Stomach smooth muscle (tissue), 2 donors: ENCODE results near the gene PANK4.

Experiments
- H3K27ac ChIP-seq: one replicate; pipeline ENCODE4 v1.7.0; 2013; ENCODE audit warnings: mild to moderate bottlenecking, low read length, inconsistent platforms
- H3K27me3 ChIP-seq, 2 donors: one replicate each; pipeline ENCODE4 v1.7.0; 2013; ENCODE audit warnings: low read length in 2 of 2; ENCODE audit not compliant: insufficient read depth in 2 of 2, control insufficient read depth in 1 of 2
- H3K36me3 ChIP-seq, 2 donors: one replicate each; pipeline ENCODE4 v1.7.0; 2013; ENCODE audit warnings: low read length in 2 of 2; ENCODE audit not compliant: control insufficient read depth in 2 of 2, insufficient read depth in 2 of 2
- H3K4me1 ChIP-seq: one replicate; pipeline ENCODE4 v1.7.0; 2013; ENCODE audit warnings: low read length; ENCODE audit not compliant: control insufficient read depth, insufficient read depth
- H3K4me3 ChIP-seq, 2 donors: one replicate each; pipeline ENCODE4 v1.7.0; 2013; ENCODE audit warnings: low read length in 2 of 2
- H3K9ac ChIP-seq, 2 donors: one replicate each; pipeline ENCODE4 v1.7.0; 2013; ENCODE audit warnings: low read length in 2 of 2, mild to moderate bottlenecking in 1 of 2
- H3K9me3 ChIP-seq, 2 donors: one replicate each; pipeline ENCODE4 v1.7.0; 2013; ENCODE audit warnings: low read length in 2 of 2; ENCODE audit not compliant: control insufficient read depth in 2 of 2
- donor health status: healthy.
- donor health status: Pancreatic carcinoma.

PANK4 gene

DNA sequence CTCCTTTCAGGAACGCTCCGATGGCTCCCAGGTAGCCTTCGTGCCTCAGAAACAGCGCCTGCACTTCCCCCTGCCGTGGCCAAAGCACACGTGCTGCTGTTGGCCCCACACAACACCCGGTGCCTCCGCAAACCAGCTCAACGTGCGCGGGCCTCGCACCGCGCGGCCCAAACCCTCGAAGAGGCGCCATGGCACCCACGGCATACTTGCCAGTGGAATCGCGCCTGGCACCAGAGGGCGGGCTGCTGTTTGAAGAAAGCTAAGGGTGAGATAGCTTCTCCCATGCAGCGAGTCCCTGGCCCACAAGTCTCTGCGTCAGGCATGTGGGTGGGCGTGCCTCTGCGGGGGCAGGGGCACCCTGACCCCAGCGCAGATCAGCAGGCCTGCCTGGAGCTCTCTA lies 7.9 kb downstream of the PANK4 start:
- H3K9me3 ChIP-seq: no peaks in the 10 kb centered on the region
- H3K9ac ChIP-seq: no peak overlapping the region
- H3K4me1 ChIP-seq: peaks cover 4% of the 10 kb centered on the region
- H3K36me3 ChIP-seq: peaks cover 68 to 70% of the 10 kb centered on the region in 2 donors
- no peak overlapping the region for H3K27ac ChIP-seq
- no peak overlapping the region for H3K4me3 ChIP-seq
- H3K27me3 ChIP-seq: no peaks in the 10 kb centered on the region

DNA sequence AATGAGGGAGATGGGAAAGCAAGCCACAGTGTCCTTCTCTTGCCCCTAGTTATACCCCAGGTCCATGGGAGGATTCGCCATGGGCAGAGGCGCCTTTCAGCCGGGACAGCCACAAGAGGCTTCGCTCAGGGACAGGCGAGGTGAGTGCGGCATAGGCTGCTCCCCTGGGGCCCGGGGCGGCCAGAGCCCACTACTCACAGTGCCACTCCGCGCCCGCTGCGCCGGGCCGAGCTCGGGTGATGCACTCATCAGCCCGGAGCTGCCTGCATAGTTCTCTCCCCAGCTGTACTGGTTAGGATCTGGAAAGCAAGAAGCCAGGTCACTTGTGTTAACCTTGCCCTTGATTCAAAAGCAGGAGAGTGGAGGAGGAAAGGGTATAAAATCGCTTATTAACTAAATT lies 8.4 kb downstream of the PANK4 start:
- Histone ChIP-seq H3K4me3 (no peak overlapping the region), H3K4me1 (peaks cover under 1% of the 10 kb centered on the region), H3K27ac (no peak overlapping the region), H3K9ac (no peak overlapping the region), H3K36me3 (peaks cover 72 to 73% of the 10 kb centered on the region in 2 donors), H3K27me3 (no peaks in the 10 kb centered on the region), H3K9me3 (no peaks in the 10 kb centered on the region)

DNA sequence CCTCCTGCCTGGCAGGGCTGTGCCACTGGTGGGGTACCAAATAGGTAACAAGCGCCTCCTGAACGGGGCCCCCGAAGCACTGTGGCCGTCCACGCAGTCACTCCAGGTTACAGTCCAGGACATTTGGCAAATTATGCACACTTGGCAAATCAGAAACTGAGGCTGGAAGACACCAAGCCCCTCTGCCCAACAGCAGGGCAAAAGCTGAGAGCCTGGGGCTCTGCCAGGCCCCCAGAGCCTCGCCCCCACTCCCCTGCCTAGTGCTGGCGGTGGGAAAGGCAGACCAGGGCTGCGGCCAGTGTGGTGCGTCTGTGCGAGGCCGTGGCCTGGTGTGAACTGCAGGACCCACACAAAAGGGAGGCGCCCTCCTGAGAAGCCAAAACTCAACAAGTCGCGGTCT lies 9.4 kb downstream of the PANK4 start:
- Histone ChIP-seq H3K4me3 (no peak overlapping the region), H3K27me3 (no peaks in the 10 kb centered on the region), H3K27ac (no peak overlapping the region), H3K9ac (no peak overlapping the region), H3K4me1 (no peaks in the 10 kb centered on the region), H3K9me3 (no peaks in the 10 kb centered on the region), H3K36me3 (peaks cover 73 to 74% of the 10 kb centered on the region in 2 donors)

DNA sequence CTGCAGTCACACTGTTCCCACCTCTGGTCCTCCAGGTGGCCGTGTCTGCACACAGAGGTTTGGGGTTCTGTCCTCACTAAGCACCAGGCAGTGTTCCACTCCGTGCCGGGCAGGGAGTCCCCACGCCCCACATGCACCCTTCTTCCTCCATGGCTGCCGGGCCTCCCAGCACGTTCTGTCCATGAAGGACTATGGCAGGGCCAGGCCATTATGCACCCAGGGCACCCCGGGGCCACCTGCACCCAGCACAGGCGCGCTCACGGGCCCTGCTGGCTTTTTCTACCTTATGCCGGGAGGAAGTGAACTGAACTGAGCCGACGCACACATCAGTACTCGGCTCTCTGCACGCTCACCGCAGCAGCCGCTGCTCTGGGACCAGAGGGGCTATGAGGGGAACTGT lies 10.3 kb downstream of the PANK4 start:
- H3K4me3 ChIP-seq: no peak overlapping the region
- H3K27ac ChIP-seq: no peak overlapping the region
- H3K4me1 ChIP-seq: no peaks in the 10 kb centered on the region
- no peaks in the 10 kb centered on the region for H3K9me3 ChIP-seq
- peaks cover 78 to 79% of the 10 kb centered on the region in 2 donors for H3K36me3 ChIP-seq
- H3K27me3 ChIP-seq: no peaks in the 10 kb centered on the region
- no peak overlapping the region for H3K9ac ChIP-seq

DNA sequence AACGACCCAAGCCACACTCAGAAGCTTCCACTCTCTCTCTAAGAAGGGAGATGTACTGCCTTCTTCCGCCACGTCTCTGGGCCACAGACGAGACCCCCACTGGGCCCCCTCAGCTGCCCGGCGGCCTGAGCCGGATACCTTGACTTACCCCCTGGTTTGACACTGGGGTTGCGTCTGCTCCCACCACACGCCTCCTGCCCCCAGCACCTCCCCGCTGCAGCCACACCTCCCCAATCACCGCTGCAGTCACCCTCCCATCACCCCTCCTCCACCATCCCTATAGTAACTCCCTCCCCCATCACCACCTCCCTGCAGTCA lies 10.7 kb downstream of the PANK4 start:
- no peak overlapping the region for H3K4me3 ChIP-seq
- no peaks in the 10 kb centered on the region for H3K9me3 ChIP-seq
- no peaks in the 10 kb centered on the region for H3K27me3 ChIP-seq
- no peak overlapping the region for H3K9ac ChIP-seq
- H3K27ac ChIP-seq: no peak overlapping the region
- peaks cover 77 to 78% of the 10 kb centered on the region in 2 donors for H3K36me3 ChIP-seq
- H3K4me1 ChIP-seq: no peaks in the 10 kb centered on the region

DNA sequence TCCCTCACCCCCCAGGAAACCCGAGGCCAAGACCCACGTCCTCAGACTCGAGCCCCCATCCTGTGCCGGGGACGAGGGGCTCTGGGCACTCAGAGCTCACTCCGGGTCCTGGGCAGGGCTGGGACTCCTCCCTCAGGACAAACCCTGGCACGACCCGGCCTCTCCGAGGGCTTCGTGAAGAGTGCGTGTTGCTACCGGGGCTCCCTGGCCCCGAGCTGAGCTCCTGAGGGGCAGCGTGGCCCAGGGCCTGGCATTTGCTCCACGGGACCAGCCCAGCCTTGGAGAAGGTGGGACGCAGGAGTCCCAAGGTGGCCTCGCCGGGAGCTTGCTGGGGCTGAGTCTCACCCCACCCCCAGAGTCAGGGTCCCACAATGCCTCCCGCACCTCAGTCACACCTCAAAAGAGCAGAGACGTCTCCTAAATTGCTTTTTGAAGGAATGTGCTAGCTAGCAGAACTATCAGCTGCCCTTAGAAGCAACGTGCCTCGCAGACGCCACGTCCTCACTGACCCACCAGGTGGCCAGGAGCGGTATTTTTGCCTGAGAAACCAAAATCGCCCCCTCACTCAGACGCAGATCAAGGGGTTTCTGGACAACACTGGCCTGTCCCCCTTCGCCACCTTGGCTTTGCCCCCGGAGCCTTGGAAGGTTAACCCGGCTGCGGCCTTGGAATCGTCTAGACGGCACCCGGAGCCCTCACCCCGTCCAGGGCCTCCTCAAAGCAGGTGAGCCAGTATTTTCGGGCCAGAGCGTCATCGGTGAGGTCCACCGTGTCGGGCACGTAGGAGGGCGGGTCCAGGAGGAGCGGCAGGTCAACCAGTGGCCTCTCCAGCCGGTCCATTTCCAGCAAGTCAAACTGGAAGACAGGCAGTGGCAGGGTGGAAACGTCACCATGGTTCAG lies 11.3 kb downstream of the PANK4 start:
- H3K4me3 ChIP-seq: no peak overlapping the region
- no peak overlapping the region for H3K27ac ChIP-seq
- no peaks in the 10 kb centered on the region for H3K9me3 ChIP-seq
- no peaks in the 10 kb centered on the region for H3K27me3 ChIP-seq
- H3K9ac ChIP-seq: no peak overlapping the region
- H3K36me3 ChIP-seq: peaks cover 78 to 81% of the 10 kb centered on the region in 2 donors
- H3K4me1 ChIP-seq: no peaks in the 10 kb centered on the region

DNA sequence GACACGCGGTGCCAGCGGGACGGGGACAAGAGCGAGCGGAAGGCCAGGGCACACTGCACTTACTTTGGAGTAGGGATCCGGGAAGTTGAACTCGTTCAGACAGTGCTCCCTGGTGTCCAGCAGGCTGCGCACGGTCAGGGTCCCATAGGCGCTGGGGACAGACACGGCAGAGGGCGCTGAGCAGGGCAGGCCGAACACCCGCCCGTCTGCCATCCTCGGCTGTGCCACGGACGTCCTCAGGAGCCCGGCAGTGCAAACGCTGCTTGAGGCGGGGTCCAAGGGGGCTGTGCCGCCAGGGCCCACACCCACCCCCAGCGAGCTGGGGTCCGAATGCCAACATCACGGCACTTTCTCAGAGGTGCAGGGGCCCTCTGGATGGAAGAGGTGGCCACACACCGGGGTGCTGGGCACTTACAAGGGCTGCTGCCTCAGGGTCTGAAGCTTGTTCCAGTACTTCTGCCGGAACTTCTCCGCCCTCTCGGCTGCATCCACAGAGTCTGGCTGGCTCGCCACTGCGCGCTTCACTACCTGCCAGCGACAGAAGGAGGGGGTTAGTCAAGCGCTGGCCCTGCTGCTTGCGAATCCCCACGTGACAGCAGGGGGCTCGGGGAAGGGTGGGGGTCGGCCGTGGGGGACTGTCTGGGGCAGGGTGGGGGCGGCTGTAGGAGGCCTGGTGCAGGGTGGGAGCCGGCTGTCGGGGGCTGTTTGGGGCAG lies 12.3 kb downstream of the PANK4 start:
- Histone ChIP-seq H3K4me1 (no peaks in the 10 kb centered on the region), H3K27me3 (no peaks in the 10 kb centered on the region), H3K4me3 (no peak overlapping the region), H3K36me3 (peaks cover 77 to 80% of the 10 kb centered on the region in 2 donors), H3K9ac (no peak overlapping the region), H3K9me3 (no peaks in the 10 kb centered on the region), H3K27ac (no peak overlapping the region)

DNA sequence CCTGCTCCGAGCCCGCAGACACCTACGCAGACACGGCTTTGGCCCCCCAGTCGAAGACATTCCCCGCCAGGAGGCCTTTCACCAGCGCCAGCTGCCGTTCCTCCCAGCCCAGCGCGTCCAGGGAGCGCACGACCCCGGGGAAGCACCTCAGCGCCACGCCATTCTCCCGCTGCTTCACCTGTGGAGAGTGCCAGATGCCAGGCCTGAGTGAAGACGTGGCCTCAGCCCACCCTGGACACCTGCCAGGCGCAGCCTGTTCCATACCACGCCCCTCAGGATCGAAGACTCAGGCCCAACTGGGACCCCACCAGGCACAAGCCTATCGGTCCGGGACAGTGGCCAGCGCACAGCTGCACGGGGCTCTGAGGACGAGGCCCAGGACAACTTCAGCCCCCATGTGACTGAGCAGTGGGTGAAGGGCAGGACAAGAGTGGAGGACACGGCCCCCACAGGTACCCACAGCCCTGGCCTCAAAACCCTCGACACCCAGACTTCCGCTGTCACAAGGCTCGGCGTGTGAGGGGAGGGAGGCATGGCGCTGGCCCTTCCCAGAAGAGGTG lies 13.5 kb downstream of the PANK4 start:
- no peaks in the 10 kb centered on the region for H3K4me1 ChIP-seq
- no peak overlapping the region for H3K9ac ChIP-seq
- peaks cover 69 to 74% of the 10 kb centered on the region in 2 donors for H3K36me3 ChIP-seq
- H3K4me3 ChIP-seq: no peak overlapping the region
- no peak overlapping the region for H3K27ac ChIP-seq
- H3K27me3 ChIP-seq: no peaks in the 10 kb centered on the region
- no peaks in the 10 kb centered on the region for H3K9me3 ChIP-seq

DNA sequence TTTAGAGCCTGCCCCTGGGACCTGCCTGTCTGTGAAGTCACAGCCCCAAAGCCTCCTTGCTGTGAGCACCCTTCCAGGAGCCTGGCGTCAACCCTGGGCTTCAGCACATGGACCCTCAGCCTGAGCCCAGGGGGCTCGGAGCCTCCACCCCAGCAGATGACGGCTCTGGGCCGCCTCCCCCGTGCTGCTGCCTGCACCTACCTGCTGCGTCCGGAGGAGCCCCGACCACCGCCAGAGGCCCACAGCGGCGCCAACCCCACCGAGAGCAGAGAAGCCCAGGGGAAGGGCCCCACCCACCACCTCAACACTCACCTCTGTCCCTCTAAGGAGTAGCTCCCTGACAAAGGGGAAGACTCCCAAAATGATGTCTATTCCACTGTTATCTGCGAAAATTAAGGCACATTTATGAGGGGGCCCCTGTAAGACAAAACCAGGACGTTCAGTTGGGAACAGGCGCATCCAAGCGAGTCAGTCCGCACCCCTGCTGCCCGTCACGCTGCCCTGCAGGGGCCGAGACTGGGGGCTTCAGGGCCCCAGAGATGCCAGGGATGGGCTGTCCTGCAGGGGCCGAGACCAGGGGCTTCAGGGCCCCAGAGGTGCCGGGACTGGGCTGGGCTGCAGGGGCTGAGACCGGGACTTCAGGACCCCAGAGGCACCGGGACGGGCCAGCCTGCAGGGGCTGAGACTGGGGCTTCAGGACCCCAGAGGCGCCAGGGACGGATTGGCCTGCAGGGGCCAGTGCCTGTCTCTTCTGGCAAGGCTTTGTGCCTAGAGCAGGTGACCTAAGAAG lies 15.8 kb downstream of the PANK4 start:
- Histone ChIP-seq H3K9ac (no peak overlapping the region), H3K4me1 (peaks cover 9% of the 10 kb centered on the region), H3K27me3 (peaks cover 0 to 5% of the 10 kb centered on the region in 2 donors), H3K36me3 (peaks cover 52 to 54% of the 10 kb centered on the region in 2 donors), H3K27ac (no peak overlapping the region), H3K4me3 (no peak overlapping the region), H3K9me3 (no peaks in the 10 kb centered on the region)

DNA sequence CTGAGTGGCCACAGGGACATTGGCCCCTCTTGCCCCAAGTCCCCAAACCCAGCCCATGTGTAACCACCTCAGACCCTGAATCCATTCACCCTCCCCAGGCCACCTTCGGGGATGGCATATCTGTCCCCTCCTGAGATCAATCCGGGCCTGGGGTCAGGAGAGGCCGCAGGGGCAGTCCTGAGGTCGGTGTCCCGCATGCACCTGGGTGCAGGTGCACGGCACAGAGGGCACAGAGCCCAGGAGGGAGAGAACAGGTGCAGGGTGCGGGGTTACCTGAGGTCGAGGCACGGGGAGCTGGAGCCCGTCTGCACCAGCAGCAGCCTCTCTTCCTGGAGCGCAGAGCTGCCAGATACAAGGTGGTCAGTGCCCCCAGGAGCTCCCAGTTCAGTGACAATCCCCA lies 16.8 kb downstream of the PANK4 start:
- Histone ChIP-seq H3K36me3 (peaks cover 42 to 46% of the 10 kb centered on the region in 2 donors), H3K4me1 (peaks cover 12% of the 10 kb centered on the region), H3K9me3 (no peaks in the 10 kb centered on the region), H3K9ac (no peak overlapping the region), H3K27ac (no peak overlapping the region), H3K27me3 (peaks cover 0 to 12% of the 10 kb centered on the region in 2 donors), H3K4me3 (no peak overlapping the region)
